ENCODE measurements around the gene GALNT9.

DNA sequence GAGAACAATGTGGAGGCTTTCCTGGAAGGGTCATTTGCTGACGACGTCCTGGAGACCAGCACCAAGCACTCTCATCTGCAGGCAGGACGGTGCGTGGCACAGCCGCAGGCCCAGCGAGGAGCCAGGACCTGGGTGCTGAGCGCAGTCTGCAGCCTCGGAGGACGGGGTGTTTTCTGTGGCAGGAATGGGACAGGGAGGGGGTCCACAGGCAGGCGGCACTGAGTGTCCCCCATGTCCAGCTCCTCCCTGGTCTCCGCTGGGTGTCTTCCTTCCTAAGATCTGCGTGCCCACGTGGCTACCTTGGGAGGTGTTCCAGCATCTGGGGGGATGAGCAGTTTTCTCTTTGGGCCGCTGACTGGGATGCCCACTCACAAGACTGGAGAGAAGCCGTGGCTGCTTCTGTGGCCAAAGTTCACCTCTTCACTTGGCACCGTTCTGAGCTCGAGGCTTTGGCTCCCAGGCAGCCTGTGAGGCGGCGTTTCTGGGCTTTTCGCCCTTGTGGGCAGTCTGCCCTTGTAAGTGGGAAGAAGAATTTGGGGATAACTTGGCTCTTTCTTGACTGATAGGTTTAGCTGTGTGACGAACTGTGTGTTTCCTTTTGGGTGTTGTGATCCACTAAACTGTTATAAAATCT, 112.9 kb downstream of the GALNT9 start:
- TF ChIP-seq CTCF (IDR thresholded peaks at IDR 0.05), result no peak
- TF ChIP-seq POLR2A (IDR thresholded peaks at IDR 0.05), result no peak

All from right lobe of liver (tissue), 4 donors.